Loucy (cell line): Measurements from ENCODE around the gene LRRTM4.
"Not testable (repeated sequence)": the region's sequence is repeated elsewhere in the genome, so short reads cannot be mapped to it uniquely, and the experiment has no call there.

Experiments
- H2AFZ ChIP-seq: fragments of 200-600 bp; sonication (generic); 2 replicates; pipeline ENCODE4 v1.6.0; 2016; ENCODE audit warnings: antibody characterized with exemption, mild to moderate bottlenecking, low read length, moderate library complexity
- H3F3A ChIP-seq: fragments of 200-600 bp; 2 replicates; pipeline ENCODE4 v1.6.0; 2016; ENCODE audit warnings: antibody characterized with exemption, low read depth, mild to moderate bottlenecking
- H3K27me3 ChIP-seq: fragments of 200-600 bp; sonication (generic); 2 replicates; pipeline ENCODE4 v1.6.1; 2014; ENCODE audit warnings: low read length, mild to moderate bottlenecking; ENCODE audit not compliant: insufficient read depth, poor library complexity, severe bottlenecking
- H3K36me3 ChIP-seq: fragments of 200-600 bp; sonication (generic); 2 replicates; pipeline ENCODE4 v1.6.1; 2016; ENCODE audit warnings: low read length; ENCODE audit not compliant: insufficient read depth
- H3K4me1 ChIP-seq: fragments of 200-600 bp; sonication (generic); 2 replicates; pipeline ENCODE4 v1.5.1; 2014; ENCODE audit warnings: low read length, mild to moderate bottlenecking; ENCODE audit not compliant: insufficient read depth, poor library complexity, severe bottlenecking
- H3K4me2 ChIP-seq: fragments of 200-600 bp; sonication (generic); 2 replicates; pipeline ENCODE4 v1.6.0; 2014; ENCODE audit warnings: antibody characterized with exemption, low read length, low read depth, mild to moderate bottlenecking; ENCODE audit not compliant: poor library complexity, severe bottlenecking
- H3K4me3 ChIP-seq: fragments of 200-600 bp; sonication (generic); 2 replicates; pipeline ENCODE4 v1.5.1; 2014; ENCODE audit warnings: low read length, mild to moderate bottlenecking, mixed read lengths; ENCODE audit not compliant: poor library complexity, severe bottlenecking
- H3K79me2 ChIP-seq: fragments of 200-600 bp; sonication (generic); 2 replicates; pipeline ENCODE4 v1.6.1; 2014; ENCODE audit warnings: low read length; ENCODE audit not compliant: insufficient read depth
- H3K9ac ChIP-seq: fragments of 200-600 bp; sonication (generic); 2 replicates; pipeline ENCODE4 v1.6.0; 2014; ENCODE audit warnings: mild to moderate bottlenecking, low read depth, low read length, moderate library complexity; ENCODE audit not compliant: poor library complexity, severe bottlenecking
- H3K9me2 ChIP-seq: fragments of 200-600 bp; sonication (generic); replicated peaks from 2 replicates; pipeline ENCODE4 v1.6.1; 2016; ENCODE audit warnings: low read depth, low read length, mixed read lengths
- H3K9me3 ChIP-seq: fragments of 200-600 bp; sonication (generic); 2 replicates; pipeline ENCODE4 v1.6.1; 2014; ENCODE audit warnings: mild to moderate bottlenecking, antibody characterized with exemption, low read length, low read depth; ENCODE audit not compliant: insufficient read depth
- H4K20me1 ChIP-seq: fragments of 200-600 bp; sonication (generic); 2 replicates; pipeline ENCODE4 v1.6.0; 2014; ENCODE audit warnings: antibody characterized with exemption, low read length, mild to moderate bottlenecking; ENCODE audit not compliant: insufficient read depth, poor library complexity, severe bottlenecking
- EZH2phosphoT487 ChIP-seq: fragments of 200-600 bp; IDR thresholded peaks from 2 replicates; pipeline ENCODE4 v1.6.1; 2018; ENCODE audit warnings: antibody characterized with exemption, mild to moderate bottlenecking, moderate library complexity, borderline replicate concordance
- TF ChIP-seq, protein P1 (sequence below): fragments of 200-600 bp; sonication (generic); conservative IDR thresholded peaks from 2 replicates; pipeline ENCODE4 v1.5.1; 2014; ENCODE audit warnings: mild to moderate bottlenecking, antibody characterized with exemption, low read length

The LRRTM4 gene

DNA sequence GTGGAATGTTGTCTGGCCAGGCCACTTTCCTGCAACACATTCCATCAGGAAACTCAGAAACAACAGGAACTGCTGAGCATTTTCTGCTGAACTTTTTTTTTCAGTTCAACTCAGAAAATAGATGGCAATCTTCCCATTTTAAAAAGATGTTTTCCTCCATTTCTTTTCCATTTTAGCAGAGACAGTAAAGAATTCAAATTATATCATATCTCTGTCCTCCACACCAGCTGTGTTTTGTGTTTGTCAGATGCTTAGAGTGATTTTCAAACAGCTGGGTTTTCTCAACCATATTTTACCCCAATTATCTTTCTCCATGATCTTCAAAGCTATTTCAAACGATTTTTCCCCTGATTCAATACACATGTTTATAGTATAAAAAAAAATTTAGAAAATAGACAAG, 713.4 kb downstream of the LRRTM4 start:
- no peaks in the 10 kb centered on the region for H3K79me2 ChIP-seq
- H3K27me3 ChIP-seq = no peaks in the 10 kb centered on the region
- no peak for TF ChIP-seq EZH2phosphoT487
- TF ChIP-seq, protein P1, sequence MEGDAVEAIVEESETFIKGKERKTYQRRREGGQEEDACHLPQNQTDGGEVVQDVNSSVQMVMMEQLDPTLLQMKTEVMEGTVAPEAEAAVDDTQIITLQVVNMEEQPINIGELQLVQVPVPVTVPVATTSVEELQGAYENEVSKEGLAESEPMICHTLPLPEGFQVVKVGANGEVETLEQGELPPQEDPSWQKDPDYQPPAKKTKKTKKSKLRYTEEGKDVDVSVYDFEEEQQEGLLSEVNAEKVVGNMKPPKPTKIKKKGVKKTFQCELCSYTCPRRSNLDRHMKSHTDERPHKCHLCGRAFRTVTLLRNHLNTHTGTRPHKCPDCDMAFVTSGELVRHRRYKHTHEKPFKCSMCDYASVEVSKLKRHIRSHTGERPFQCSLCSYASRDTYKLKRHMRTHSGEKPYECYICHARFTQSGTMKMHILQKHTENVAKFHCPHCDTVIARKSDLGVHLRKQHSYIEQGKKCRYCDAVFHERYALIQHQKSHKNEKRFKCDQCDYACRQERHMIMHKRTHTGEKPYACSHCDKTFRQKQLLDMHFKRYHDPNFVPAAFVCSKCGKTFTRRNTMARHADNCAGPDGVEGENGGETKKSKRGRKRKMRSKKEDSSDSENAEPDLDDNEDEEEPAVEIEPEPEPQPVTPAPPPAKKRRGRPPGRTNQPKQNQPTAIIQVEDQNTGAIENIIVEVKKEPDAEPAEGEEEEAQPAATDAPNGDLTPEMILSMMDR = no peak
- H4K20me1 ChIP-seq = no peaks in the 10 kb centered on the region
- no peak overlapping the region for H3K9ac ChIP-seq
- H3K36me3 ChIP-seq = no peaks in the 10 kb centered on the region
- H3K9me3 ChIP-seq = no peaks in the 10 kb centered on the region
- H3F3A ChIP-seq = no peaks in the 10 kb centered on the region
- no peaks in the 10 kb centered on the region for H3K4me1 ChIP-seq
- H3K4me3 ChIP-seq = no peak overlapping the region
- no peak overlapping the region for H3K4me2 ChIP-seq
- no peak overlapping the region for H2AFZ ChIP-seq
- H3K9me2 ChIP-seq = no peaks in the 10 kb centered on the region

DNA sequence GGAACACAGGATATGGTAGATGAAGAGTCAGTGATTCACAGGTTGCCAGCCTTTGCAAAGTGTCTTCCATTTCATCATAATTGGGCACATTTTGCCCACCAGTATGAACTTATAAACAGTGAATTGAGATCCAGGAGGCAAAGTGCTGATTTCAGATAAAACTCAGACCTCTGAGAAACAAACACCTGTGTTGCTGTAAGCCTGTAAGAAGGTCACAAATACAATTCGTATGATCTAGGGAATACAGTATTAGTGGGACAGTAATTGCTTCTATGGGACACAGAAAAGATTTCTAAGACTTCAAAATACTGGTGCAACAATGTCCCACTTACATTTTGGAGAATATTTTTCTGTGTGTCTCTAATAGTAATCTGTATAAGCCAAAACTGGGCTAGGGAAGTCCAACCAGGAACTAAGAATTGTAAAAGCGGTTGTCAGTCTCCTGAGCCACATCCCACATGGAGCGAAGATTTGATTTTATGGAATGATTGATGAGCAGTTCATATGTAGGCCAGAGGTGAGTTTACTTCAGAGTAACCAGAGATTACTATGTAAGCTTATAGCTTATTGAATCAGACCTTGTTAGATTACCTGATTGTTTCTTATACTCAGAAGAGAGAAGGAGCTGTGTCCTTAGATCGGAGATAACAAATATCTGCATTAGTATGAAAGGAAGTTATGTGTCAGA, 728.4 kb downstream of the LRRTM4 start:
- Histone ChIP-seq H3K79me2 (no peaks in the 10 kb centered on the region), H3K9me3 (no peaks in the 10 kb centered on the region), H3F3A (no peaks in the 10 kb centered on the region), H3K36me3 (no peaks in the 10 kb centered on the region), H3K9ac (no peak overlapping the region), H3K27me3 (no peaks in the 10 kb centered on the region), H3K4me3 (no peak overlapping the region), H3K4me1 (no peaks in the 10 kb centered on the region), H2AFZ (no peak overlapping the region), H4K20me1 (no peaks in the 10 kb centered on the region), H3K9me2 (no peaks in the 10 kb centered on the region), H3K4me2 (no peak overlapping the region)
- TF ChIP-seq EZH2phosphoT487 = no peak
- TF ChIP-seq, protein P1 = no peak

DNA sequence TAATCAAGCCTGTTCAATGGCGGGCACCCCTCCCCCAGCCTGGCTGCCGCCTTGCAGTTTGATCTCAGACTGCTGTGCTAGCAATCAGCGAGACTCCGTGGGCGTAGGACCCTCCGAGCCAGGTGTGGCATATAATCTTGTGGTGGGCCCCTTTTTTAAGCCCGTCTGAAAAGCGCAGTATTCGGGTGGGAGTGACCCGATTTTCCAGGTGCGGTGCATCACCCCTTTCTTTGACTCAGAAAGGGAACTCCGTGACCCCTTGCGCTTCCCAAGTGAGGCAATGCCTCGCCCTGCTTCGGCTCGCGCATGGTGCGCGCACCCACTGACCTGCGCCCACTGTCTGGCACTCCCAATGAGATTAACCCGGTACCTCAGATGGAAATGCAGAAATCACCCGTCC, 740.9 kb downstream of the LRRTM4 start:
- not testable (repeated sequence) for H3K9me2 ChIP-seq, H3K4me2 ChIP-seq, H3K9ac ChIP-seq, H3K79me2 ChIP-seq, H3K27me3 ChIP-seq, H2AFZ ChIP-seq, H3K36me3 ChIP-seq, H4K20me1 ChIP-seq, H3K4me3 ChIP-seq, H3K9me3 ChIP-seq, H3F3A ChIP-seq, H3K4me1 ChIP-seq

DNA sequence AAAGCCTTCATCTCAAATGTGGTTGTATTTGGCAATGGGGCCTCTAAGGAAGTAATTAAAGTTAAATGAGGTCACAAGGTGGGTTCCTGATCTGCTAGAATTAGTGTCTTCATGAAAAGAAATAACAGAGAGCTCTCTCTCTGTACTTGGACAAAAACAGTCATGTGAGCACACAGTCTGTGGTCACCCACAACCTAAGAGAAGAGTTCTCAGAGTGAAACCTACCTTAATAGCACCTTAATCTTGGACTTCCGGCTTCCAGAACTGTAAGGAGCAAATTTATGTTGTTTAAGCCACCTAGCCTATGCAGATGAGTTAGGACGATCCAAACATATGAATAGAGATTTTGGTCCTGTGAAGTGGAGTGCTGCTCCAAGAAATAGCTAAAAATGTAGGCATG, 758.9 kb downstream of the LRRTM4 start:
- Histone ChIP-seq H3K9me2 (no peaks in the 10 kb centered on the region), H3K27me3 (no peaks in the 10 kb centered on the region), H2AFZ (no peak overlapping the region), H3F3A (no peaks in the 10 kb centered on the region), H3K4me2 (no peak overlapping the region), H4K20me1 (no peaks in the 10 kb centered on the region), H3K79me2 (no peaks in the 10 kb centered on the region), H3K4me3 (no peak overlapping the region), H3K4me1 (no peaks in the 10 kb centered on the region), H3K9me3 (no peaks in the 10 kb centered on the region), H3K36me3 (no peaks in the 10 kb centered on the region), H3K9ac (no peak overlapping the region)
- no peak for TF ChIP-seq EZH2phosphoT487
- TF ChIP-seq, protein P1 = no peak
